DMS153 treated with DMSO at 0.1 percent for 48 hours (cell line): ENCODE measurements around the gene DICER1.

Source experiments
- DNase-seq: peaks from one replicate; lab custom pipeline; 2025; ENCODE audit not compliant: unreplicated experiment; lab: John Stamatoyannopoulos, UW

DICER1 gene

DNA sequence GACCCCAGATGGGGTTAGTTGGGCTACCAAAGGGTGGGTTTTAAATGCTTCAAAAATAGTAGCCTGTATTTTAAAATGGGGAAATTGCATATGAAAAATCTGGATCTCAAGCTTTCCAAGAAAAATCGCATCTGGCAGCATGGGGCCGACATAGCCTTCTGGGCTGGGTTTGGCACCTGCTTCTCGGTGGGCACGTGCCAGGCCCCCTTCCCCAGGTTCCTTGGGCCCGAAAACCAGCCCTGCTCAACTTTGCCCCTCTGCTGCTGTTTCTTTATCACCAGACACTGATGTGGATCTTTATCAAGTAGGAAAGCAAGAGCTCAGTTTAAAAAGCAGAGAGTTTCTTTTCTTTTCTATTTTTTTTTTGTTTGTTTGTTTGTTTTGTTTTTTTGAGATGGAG lies 95.1 kb downstream of the DICER1 start:
- DNase-seq, result no peak

GRCh38 chr14:95061317-95062093 lies 95.8 kb downstream of the DICER1 start:
- no peak for DNase-seq

- no peak for DNase-seq
Measured at GRCh38 chr14:95059126-95059525, 98.2 kb downstream of the DICER1 start.

DNA sequence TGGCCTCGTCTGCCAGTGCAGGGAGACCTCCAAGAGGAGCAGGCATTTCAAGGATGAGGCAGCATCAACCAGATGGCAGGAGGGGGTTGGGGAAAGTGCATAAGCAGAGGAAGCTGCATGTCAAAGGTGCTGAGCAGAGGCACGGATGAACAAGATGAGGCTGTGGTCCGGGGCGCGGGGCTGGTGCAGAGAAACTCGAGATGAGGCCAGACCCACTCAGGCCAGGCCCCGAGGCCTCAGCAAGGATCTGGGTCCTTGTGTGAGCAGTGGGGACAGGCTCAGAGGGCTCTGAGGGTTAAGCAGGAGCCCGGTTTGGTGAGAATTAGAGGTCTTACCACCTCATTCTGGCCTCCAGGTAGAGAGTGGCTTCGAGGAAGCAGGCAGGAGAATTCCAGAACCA lies 98.8 kb downstream of the DICER1 start:
- DNase-seq, result no peak

- no peak for DNase-seq
Measured at GRCh38 chr14:95057851-95058250, 99.5 kb downstream of the DICER1 start.

GRCh38 chr14:95057147-95057546 lies 100.2 kb downstream of the DICER1 start:
- DNase-seq, result no peak

GRCh38 chr14:95056476-95056875 lies 100.9 kb downstream of the DICER1 start:
- peak; percentile 71 for DNase-seq

DNA sequence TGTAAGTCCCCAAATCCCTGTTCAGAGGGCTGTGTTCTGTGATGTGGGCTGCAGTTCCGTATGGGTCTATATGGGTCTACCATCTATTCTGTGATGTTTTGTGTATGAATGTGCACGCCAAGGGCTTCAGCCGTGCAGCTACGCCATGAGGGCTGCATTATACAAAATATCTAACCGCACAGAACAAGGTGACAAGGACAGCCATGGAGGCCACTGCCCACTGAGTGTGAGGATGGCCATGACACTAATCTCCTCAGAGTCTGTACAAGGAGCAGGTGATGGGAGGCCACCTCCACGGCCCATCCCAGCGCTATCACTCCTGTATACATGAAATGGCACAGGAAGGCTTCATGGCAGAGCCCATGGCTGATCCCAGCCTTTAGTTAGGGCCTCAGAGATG lies 102.0 kb downstream of the DICER1 start:
- no peak for DNase-seq

- no peak for DNase-seq
Measured at GRCh38 chr14:95054346-95055280, 102.7 kb downstream of the DICER1 start.

DNA sequence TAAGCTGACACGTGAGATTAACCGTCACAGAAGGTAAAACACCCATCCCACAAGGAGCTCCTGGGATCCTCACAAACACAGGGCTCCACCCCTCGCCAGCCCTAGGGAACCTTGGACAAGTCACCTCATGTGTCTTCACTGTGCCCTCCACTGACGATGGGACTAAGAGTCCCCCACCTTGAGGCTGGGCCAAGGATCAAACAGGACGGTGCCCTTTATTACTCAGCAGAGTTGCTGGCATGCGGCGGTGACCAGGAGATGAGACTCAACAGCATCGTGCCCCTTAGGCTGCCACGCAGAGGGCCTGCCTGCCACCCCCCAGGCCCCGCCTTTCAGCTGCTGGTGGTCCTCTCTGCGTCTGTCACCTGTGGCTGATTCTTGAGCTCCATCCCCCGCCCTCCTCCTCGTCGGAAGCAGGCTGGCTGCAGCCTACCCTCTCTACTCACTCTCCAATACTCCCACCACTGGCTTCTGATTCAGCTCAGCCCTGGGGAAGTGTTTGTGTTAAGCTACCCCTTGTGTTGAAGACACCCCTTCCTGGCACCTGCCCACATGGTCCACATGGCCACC lies 105.2 kb downstream of the DICER1 start:
- DNase-seq, result no peak

DNA sequence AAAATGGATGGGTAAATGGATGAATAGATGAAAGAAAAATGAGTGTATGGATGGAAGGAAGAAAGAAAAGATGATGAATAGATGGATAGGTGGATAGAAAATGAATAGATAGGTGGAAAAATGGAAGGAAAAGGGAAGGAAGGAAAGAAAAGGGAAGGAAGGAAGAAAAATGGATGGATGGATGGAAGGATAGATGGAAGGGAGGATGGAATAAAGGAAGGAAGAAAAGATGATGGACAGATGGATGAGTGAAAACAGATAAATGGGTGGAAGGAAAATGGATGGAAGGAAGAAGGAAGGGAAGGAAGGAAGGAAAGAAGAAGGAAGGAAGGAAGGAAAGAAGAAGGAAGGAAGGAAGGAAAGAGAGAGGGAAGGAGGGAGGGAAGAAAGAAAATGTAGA lies 107.4 kb downstream of the DICER1 start:
- DNase-seq, result no peak

DNA sequence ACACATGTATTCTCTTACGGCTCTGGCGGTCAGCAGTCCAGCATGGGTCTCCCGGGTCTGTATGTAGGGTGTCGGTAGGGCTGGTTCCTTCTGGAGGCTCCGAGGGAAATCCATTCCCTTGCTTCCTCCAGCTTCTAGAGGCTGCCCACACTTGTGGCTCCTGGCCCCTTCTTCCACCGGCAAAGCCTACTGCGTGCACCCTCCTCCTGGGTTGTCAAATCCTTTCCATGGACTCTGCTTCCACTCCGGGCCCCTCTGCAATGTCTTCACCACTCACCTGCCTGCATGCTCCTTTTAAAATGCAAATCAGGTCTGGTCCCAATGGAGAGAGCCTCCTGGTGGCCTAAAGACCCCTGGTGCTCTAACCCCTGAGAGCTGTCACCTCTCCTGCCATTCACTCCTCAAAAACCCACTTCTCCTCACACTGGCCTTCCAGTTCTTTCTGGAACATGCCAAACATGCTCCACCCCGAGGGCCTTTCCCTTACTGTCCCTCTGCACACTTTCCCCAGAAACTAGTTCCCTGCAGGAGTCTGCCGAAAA lies 108.5 kb downstream of the DICER1 start:
- DNase-seq, result no peak

DNA sequence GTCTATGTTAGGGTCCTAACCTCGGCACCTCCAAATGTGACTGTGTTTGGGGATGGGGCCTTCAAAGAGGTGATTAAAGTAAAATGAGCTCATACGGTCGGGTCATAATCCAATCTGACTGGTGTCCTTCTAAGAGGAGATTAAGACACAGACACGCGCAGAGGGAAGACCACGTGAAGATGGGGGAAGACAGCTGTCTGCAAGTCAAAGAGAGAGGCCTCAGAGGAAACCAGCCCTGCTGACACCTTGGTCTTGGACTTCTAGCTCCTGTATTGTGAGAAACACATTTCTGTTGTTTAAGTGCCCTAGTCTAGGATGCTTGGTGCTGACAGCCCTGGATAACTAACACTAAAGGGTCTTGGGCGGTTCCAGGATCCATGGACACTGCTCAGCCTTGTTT lies 109.6 kb downstream of the DICER1 start:
- no peak for DNase-seq

DNA sequence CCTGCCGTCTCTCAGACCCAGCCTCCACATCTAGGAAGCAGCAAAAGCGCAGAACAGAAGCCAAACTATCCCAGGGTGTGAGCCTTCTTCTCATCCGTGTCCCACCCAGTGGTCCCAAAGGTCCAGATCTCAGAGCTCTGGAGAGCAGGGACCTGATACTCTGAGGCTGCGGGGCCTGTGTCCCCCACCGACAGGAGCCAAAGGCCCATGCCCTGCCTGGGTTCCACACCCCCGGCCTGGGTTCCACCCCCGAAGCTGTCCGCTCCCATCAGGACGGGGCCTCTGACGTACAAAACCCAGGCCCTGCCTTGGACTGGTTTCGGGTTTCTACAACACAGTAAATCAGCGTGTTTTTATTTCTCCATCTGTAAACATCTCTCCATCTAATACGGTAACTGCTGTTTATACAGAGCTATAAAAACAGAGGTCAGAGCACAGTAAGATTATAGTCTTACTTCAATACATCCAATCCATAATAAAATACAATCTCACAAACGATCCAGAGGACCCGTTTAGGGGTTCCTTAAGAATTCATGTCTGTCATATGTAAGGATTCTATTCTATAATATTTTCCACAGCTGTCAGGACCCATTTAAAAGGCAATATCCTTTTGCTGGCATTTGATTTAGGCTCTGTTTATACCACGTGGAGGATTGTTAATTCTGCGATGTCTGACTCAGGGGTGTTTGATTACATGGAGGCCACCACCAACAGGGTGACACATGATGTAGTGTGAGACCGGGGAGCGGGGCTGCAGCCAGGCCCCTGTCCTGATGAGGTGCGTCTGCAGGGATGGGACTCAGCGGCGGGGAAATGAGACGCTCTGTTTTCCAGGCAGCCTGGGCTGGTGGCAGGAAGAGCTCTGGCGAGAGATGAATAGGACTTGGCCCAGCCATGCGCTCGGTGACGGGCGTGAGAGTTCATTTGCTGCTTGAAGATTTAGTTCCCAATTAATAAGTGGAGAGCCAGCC lies 110.3 kb downstream of the DICER1 start:
- peak; percentile 4 for DNase-seq

- DNase-seq, result no peak
Measured at GRCh38 chr14:95045836-95046430, 111.4 kb downstream of the DICER1 start.

- DNase-seq, result no peak
Measured at GRCh38 chr14:95045106-95045701, 112.1 kb downstream of the DICER1 start.

- no peak for DNase-seq
Measured at GRCh38 chr14:95044463-95045105, 112.7 kb downstream of the DICER1 start.

GRCh38 chr14:95043732-95044462 lies 113.4 kb downstream of the DICER1 start:
- DNase-seq, result no peak
